Calu3 (cell line): ENCODE results near the gene PNP. TPM values are rescaled to one million over a fixed set of nuclear protein-coding genes. Genes with fewer than 3 reads are reported as not detected.

Experiments used
- BruUV-seq: library from RNA; stranded (reverse); fragments of 400-500 nt; replicated peaks from 2 replicates; lab custom pipeline; 2021; lab: Mats Ljungman, UMichigan
- CTCF ChIA-PET: fragments of 300-600 bp; sonication (Branson Sonifier 250); formaldehyde crosslinking; loops from one replicate; lab custom pipeline; 2022; ENCODE audit warnings: antibody characterized with exemption; lab: Charles Lee
- DNase-seq: peaks from one replicate; pipeline ENCODE4 v3.0.0; 2022
- H3K27ac Mint-ChIP-seq: one replicate; pipeline ENCODE4 v1.8.0; 2022; ENCODE audit warnings: mixed read lengths; ENCODE audit not compliant: unreplicated experiment
- H3K27me3 Mint-ChIP-seq: one replicate; pipeline ENCODE4 v1.8.0; 2022; ENCODE audit warnings: mixed read lengths; ENCODE audit not compliant: unreplicated experiment
- H3K36me3 Mint-ChIP-seq: one replicate; pipeline ENCODE4 v1.8.0; 2022; ENCODE audit warnings: mild to moderate bottlenecking, moderate library complexity, mixed read lengths; ENCODE audit not compliant: insufficient read depth, unreplicated experiment
- H3K4me1 Mint-ChIP-seq: one replicate; pipeline ENCODE4 v1.8.0; 2022; ENCODE audit warnings: mild to moderate bottlenecking, low read depth, mixed read lengths; ENCODE audit not compliant: unreplicated experiment
- H3K4me3 Mint-ChIP-seq: one replicate; pipeline ENCODE4 v1.8.0; 2022; ENCODE audit warnings: mild to moderate bottlenecking, low read depth, moderate library complexity, mixed read lengths; ENCODE audit not compliant: unreplicated experiment
- H3K9me3 Mint-ChIP-seq: one replicate; pipeline ENCODE4 v1.8.0; 2022; ENCODE audit warnings: low read depth, mixed read lengths; ENCODE audit not compliant: unreplicated experiment
- CTCF ChIP-seq: fragments of 200-600 bp; IDR thresholded peaks from one replicate; pipeline ENCODE4 v1.8.0; 2022; ENCODE audit warnings: antibody characterized with exemption; ENCODE audit not compliant: unreplicated experiment
- intact Hi-C: fragments of 100-400 bp; cut with micrococcal nuclease; formaldehyde crosslinking; loops from one replicate; pipeline ENCODE4 v1.10.0; 2022; ENCODE audit not compliant: unreplicated experiment
- total RNA-seq: library from RNA; stranded (reverse); gene quantifications from 2 replicates; pipeline ENCODE4 v1.2.3, GENCODE V29; 2022

The PNP gene
- total RNA-seq, 1 experiment from 2014 or later, result 81.3 TPM

DNA sequence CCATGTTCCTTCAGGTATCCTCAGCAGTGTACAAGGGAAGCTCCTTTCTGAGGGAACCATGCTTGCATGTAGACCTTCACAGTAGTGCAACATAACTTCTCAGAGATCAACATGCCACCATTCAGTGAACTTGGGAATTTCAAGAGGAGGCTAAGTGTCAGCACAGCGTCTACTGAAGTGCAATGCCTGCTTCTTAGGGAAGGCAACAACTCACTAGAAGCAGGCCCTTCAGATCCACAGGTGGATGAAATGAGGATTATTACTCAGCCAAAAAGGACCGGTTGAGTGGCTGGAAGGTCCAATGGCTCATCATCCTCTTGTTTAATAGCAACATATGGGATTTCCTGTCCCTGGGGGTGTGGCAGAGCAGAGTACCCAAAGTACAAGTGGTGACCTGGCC, 54.8 kb downstream of the PNP start:
- Mint-ChIP-seq H3K36me3 (no peaks in the 10 kb centered on the region), H3K27me3 (peaks cover 33% of the 10 kb centered on the region), H3K9me3 (no peaks in the 10 kb centered on the region), H3K4me3 (no peak overlapping the region), H3K4me1 (no peaks in the 10 kb centered on the region), H3K27ac (no peak overlapping the region)
- no peak for DNase-seq
- no peak for TF ChIP-seq CTCF
- CTCF ChIA-PET, result no interaction called here
- BruUV-seq, result no TSS peak
- intact Hi-C loops, result no loop called here

Other genes starting within 250 kb of the PNP start
- gene OR11H6, start 245.7 kb upstream of the PNP start, total RNA-seq, result not detected in 2 replicates
- gene OR11H7, start 240.4 kb upstream of the PNP start, total RNA-seq, result not detected in 2 replicates
- not detected in 2 replicates for gene OR11H4, start 230.1 kb upstream of the PNP start, total RNA-seq
- gene TTC5, start 163.5 kb upstream of the PNP start, total RNA-seq, result 20.6 and 28.2 TPM in 2 replicates
- 37.3 and 39.0 TPM in 2 replicates for gene CCNB1IP1, start 136.1 kb upstream of the PNP start, total RNA-seq
- gene PARP2, start 125.8 kb upstream of the PNP start, total RNA-seq, result 28.6 and 30.5 TPM in 2 replicates
- gene TEP1, start 55.9 kb upstream of the PNP start, total RNA-seq, result 30.4 and 32.5 TPM in 2 replicates
- gene KLHL33, start 33.2 kb upstream of the PNP start, total RNA-seq, result not detected in 2 replicates
- gene OSGEP, start 14.6 kb upstream of the PNP start, total RNA-seq, result 46.2 and 54.3 TPM in 2 replicates
- 205 TPM in 2 replicates for gene APEX1, start 14.2 kb upstream of the PNP start, total RNA-seq
- gene PIP4P1, start 8.0 kb upstream of the PNP start, total RNA-seq, result 27.0 and 33.8 TPM in 2 replicates
- gene RNASE10, start 36.1 kb downstream of the PNP start, total RNA-seq, result 0.54 and 0.61 TPM in 2 replicates
- gene RNASE9, start 91.6 kb downstream of the PNP start, total RNA-seq, result not detected in 2 replicates
- not detected in 2 replicates for gene RNASE11, start 118.6 kb downstream of the PNP start, total RNA-seq
- gene RNASE12, start 122.0 kb downstream of the PNP start, total RNA-seq, result not detected in 2 replicates
- gene OR6S1, start 172.3 kb downstream of the PNP start, total RNA-seq, result not detected in 2 replicates
- 5.3 and 7.3 TPM in 2 replicates for gene RNASE4, start 215.2 kb downstream of the PNP start, total RNA-seq
- gene ANG, start 219.4 kb downstream of the PNP start, total RNA-seq, result 4.0 and 4.4 TPM in 2 replicates